Activated T-helper 9 cell treated with anti-CD3 and anti-CD28 coated beads, Interleukin-2, amount 50 U/mL, for 16 hours (primary cell): ENCODE data around the gene OSBPL3.
A peak's percentile ranks its signal among the peaks of the same experiment; 100 is the strongest.

Experiments
- DNase-seq: peaks from one replicate; pipeline ENCODE4 v3.0.0-alpha.2; 2020; ENCODE audit warnings: low read depth

Gene OSBPL3

GRCh38 chr7:24979470-24979862 lies 512 bp downstream of the OSBPL3 start:
- peak; percentile 71 for DNase-seq

- no peak for DNase-seq
Measured at GRCh38 chr7:24978843-24979469, 1.0 kb downstream of the OSBPL3 start.

- DNase-seq: no peak
Measured at GRCh38 chr7:24975644-24976260, 4.2 kb downstream of the OSBPL3 start.

- DNase-seq: no peak
Measured at GRCh38 chr7:24975172-24975571, 4.8 kb downstream of the OSBPL3 start.

- no peak for DNase-seq
Measured at GRCh38 chr7:24974026-24974832, 5.7 kb downstream of the OSBPL3 start.

GRCh38 chr7:24972991-24973390 lies 7.0 kb downstream of the OSBPL3 start:
- no peak for DNase-seq

GRCh38 chr7:24972166-24972477 lies 7.9 kb downstream of the OSBPL3 start:
- DNase-seq: no peak

- DNase-seq: no peak
Measured at GRCh38 chr7:24971333-24972165, 8.4 kb downstream of the OSBPL3 start.

GRCh38 chr7:24970676-24971075 lies 9.3 kb downstream of the OSBPL3 start:
- DNase-seq: no peak

- DNase-seq: no peak
Measured at GRCh38 chr7:24968165-24968564, 11.8 kb downstream of the OSBPL3 start.

GRCh38 chr7:24967696-24968095 lies 12.3 kb downstream of the OSBPL3 start:
- DNase-seq: no peak

- DNase-seq: no peak
Measured at GRCh38 chr7:24966802-24967201, 13.2 kb downstream of the OSBPL3 start.

GRCh38 chr7:24965831-24966708 lies 13.9 kb downstream of the OSBPL3 start:
- peak; percentile 23 for DNase-seq

GRCh38 chr7:24964191-24964590 lies 15.8 kb downstream of the OSBPL3 start:
- DNase-seq: no peak

- peak; percentile 10 for DNase-seq
Measured at GRCh38 chr7:24963218-24963617, 16.8 kb downstream of the OSBPL3 start.

GRCh38 chr7:24962418-24962962 lies 17.5 kb downstream of the OSBPL3 start:
- DNase-seq: no peak

GRCh38 chr7:24959735-24960485 lies 20.1 kb downstream of the OSBPL3 start:
- DNase-seq: no peak

- no peak for DNase-seq
Measured at GRCh38 chr7:24958399-24958798, 21.6 kb downstream of the OSBPL3 start.

GRCh38 chr7:24956021-24956420 lies 24.0 kb downstream of the OSBPL3 start:
- no peak for DNase-seq

GRCh38 chr7:24955313-24955712 lies 24.7 kb downstream of the OSBPL3 start:
- no peak for DNase-seq
